ENCODE results near the gene MORN4. TPM values are rescaled to one million over a fixed set of nuclear protein-coding genes. Genes with fewer than 3 reads are reported as not detected.
A peak's percentile ranks its signal among the peaks of the same experiment; 100 is the strongest.

Gene MORN4
- total RNA-seq, 1 experiment from 2014 or later, result 14.5 TPM

- TF ChIP-seq, protein P1, sequence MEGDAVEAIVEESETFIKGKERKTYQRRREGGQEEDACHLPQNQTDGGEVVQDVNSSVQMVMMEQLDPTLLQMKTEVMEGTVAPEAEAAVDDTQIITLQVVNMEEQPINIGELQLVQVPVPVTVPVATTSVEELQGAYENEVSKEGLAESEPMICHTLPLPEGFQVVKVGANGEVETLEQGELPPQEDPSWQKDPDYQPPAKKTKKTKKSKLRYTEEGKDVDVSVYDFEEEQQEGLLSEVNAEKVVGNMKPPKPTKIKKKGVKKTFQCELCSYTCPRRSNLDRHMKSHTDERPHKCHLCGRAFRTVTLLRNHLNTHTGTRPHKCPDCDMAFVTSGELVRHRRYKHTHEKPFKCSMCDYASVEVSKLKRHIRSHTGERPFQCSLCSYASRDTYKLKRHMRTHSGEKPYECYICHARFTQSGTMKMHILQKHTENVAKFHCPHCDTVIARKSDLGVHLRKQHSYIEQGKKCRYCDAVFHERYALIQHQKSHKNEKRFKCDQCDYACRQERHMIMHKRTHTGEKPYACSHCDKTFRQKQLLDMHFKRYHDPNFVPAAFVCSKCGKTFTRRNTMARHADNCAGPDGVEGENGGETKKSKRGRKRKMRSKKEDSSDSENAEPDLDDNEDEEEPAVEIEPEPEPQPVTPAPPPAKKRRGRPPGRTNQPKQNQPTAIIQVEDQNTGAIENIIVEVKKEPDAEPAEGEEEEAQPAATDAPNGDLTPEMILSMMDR (IDR thresholded peaks at IDR 0.05; ENCODE audit: unreplicated experiment), result no peak
- ChIA-PET CTCF (interaction anchor here (0.6 kb wide), 3 partner anchors 27 to 1226 kb away, joined by 3 to 5 read pairs (median 4); no protein-coding TSS in a partner anchor), POLR2A (no interaction called here)
- Mint-ChIP-seq H3K36me3 (ENCODE audit: insufficient read depth, unreplicated experiment) (peaks cover 7% of the 10 kb centered on the region), H3K27ac (ENCODE audit: low read depth, unreplicated experiment) (no peak overlapping the region), H3K4me3 (ENCODE audit: unreplicated experiment) (no peak overlapping the region), H3K4me1 (ENCODE audit: insufficient read depth, unreplicated experiment) (peaks cover 26% of the 10 kb centered on the region), H3K9me3 (ENCODE audit: unreplicated experiment) (no peaks in the 10 kb centered on the region), H3K27me3 (ENCODE audit: insufficient read depth, unreplicated experiment) (no peaks in the 10 kb centered on the region)
- BruUV-seq (replicated peaks), result no TSS peak
- no peak for DNase-seq (ENCODE audit: unreplicated experiment)
- intact Hi-C loops (cut with micrococcal nuclease), result no loop called here
These were observed 31.8 kb downstream of the MORN4 start for GRCh38 chr10:97601268-97602215.

GRCh38 chr10:97600616-97601015, 32.7 kb downstream of the MORN4 start:
- ChIA-PET POLR2A (no interaction called here), CTCF (interaction anchor here (0.5 to 1.1 kb wide), 5 partner anchors 9 to 67 kb away, joined by 3 to 5 read pairs (median 4); partner anchors contain the start of gene ANKRD2)
- H3K27me3 Mint-ChIP-seq (ENCODE audit: insufficient read depth, unreplicated experiment), result no peaks in the 10 kb centered on the region
- no peaks in the 10 kb centered on the region for H3K9me3 Mint-ChIP-seq (ENCODE audit: unreplicated experiment)
- H3K4me1 Mint-ChIP-seq (ENCODE audit: insufficient read depth, unreplicated experiment), result peaks cover 35% of the 10 kb centered on the region
- H3K4me3 Mint-ChIP-seq (ENCODE audit: unreplicated experiment), result no peak overlapping the region
- no peak for DNase-seq (ENCODE audit: unreplicated experiment)
- intact Hi-C loops (cut with micrococcal nuclease), result no loop called here
- TF ChIP-seq, protein P1 (IDR thresholded peaks at IDR 0.05; ENCODE audit: unreplicated experiment), result no peak
- BruUV-seq (replicated peaks), result no TSS peak
- peaks cover 7% of the 10 kb centered on the region for H3K36me3 Mint-ChIP-seq (ENCODE audit: insufficient read depth, unreplicated experiment)
- H3K27ac Mint-ChIP-seq (ENCODE audit: low read depth, unreplicated experiment), result peak overlapping the region; percentile 42

DNA sequence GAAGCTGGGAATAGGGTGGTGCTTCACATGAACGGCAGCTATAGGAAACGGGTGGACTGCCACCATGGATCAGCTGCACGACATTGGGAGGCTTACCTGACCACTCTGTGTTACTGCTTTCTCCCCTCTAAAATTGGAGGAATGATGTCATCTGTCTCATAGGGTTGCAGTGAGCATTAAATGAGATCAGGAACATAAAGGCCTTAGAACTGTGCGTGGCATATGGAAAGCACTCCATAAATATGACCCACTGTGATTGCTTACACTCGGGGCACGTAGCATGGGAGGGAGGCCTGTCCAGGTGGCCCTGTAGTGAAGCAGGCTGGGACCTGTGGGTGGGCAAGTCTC, 34.1 kb downstream of the MORN4 start:
- Mint-ChIP-seq H3K9me3 (ENCODE audit: unreplicated experiment) (no peaks in the 10 kb centered on the region), H3K27ac (ENCODE audit: low read depth, unreplicated experiment) (no peak overlapping the region), H3K27me3 (ENCODE audit: insufficient read depth, unreplicated experiment) (no peaks in the 10 kb centered on the region), H3K4me3 (ENCODE audit: unreplicated experiment) (no peak overlapping the region), H3K4me1 (ENCODE audit: insufficient read depth, unreplicated experiment) (peaks cover 35% of the 10 kb centered on the region), H3K36me3 (ENCODE audit: insufficient read depth, unreplicated experiment) (peaks cover 7% of the 10 kb centered on the region)
- no peak for DNase-seq (ENCODE audit: unreplicated experiment)
- intact Hi-C loops (cut with micrococcal nuclease), result no loop called here
- TF ChIP-seq, protein P1 (IDR thresholded peaks at IDR 0.05; ENCODE audit: unreplicated experiment), result no peak
- CTCF ChIA-PET, result interaction anchor here (0.9 to 4.6 kb wide), 3 partner anchors 9 to 177 kb away, joined by 3 to 35 read pairs (median 10); no protein-coding TSS in a partner anchor
- POLR2A ChIA-PET, result interaction anchor here (1.6 to 3.1 kb wide), 4 partner anchors 9 to 25 kb away, joined by 5 to 17 read pairs (median 9); partner anchors contain the start of gene HOGA1
- no TSS peak for BruUV-seq (replicated peaks)
